Dedifferentiated amniotic fluid mesenchymal stem cell (primary cell): ENCODE results near the gene ANAPC2.

Source experiments
- DNase-seq: peaks from one replicate; pipeline ENCODE4 v3.0.0-alpha.2; 2016; ENCODE audit errors: extremely low spot score

ANAPC2 gene

DNA sequence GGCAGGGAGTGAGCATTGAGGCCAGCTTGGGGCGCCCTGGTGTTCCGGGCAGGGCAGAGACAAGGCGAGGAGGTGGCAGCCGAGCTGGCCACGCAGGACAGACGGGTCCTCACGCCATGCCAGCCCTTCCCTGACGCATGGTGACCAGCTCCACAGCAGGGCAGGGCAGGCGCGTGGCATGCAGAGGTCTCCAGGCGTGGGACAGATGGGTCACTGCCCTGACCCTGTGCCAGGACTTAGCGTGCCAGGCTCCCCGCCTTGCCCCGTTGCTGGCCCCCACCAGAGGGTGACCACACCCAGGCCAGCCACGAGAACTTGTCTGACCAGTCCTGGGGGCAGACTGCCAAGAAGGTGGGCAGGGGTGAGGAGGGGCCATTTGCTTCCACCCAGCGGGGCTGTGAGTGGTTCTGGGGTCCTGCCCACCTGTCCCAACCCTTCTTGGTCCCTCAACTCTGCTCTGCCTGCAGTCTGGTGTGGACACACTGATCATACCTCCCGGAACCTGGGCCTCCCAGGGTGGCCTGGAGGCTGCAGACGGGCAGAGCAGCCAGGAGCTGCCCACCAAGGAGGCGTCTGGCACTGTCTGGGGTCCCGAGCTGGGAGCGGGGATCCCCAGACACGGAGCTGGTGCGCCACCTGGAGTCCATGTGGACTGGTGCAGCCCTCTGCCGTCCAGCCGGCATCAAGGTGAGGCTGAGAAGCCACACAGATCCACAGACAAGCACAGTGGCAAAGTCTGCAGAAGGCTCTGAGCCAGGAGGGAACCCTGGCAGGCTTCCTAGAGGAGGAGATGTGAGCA is 38.9 kb upstream of the ANAPC2 start, which contains the start of gene RNF224:
TSS of gene RNF224 (plus strand) at position 449 of the 799 bp plus-strand sequence. CDS start 834 bp downstream, outside the sequence.
- DNase-seq = peak; percentile 51

DNA sequence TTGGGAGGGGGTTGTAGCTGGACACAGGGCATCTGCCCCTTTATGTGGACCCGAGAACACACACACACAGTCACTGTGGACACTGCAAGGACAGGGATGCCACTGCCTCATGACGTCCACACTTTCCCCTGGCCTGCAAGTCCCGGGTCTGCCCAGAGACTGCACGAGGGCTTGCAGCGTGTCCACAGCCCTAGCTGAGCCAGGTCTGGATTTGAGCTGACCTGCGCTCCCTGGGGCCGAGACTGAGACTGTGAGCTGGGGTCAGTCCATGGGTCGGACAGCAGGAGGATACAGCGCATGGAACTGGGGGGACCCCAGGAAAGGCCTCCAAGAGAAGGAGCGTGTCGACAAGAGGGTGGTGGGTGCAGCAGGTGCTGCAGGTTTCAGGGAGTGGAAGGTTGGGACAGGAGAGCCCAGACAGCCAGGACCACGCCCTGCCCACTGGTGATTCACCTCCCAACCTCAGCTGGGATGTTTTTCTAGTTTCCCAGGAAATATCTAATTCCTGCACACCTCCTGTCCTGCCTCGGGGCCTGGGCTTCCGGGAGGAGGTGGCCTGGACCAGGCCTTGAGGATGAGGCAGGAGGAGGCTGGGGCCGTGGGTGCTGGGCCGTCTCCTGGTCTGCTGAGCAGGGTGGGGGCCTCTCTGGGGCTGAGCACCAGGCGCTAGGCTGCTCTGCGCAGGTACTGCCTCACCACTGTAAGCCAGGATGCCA is 38.1 kb upstream of the ANAPC2 start:
- DNase-seq = no peak

DNA sequence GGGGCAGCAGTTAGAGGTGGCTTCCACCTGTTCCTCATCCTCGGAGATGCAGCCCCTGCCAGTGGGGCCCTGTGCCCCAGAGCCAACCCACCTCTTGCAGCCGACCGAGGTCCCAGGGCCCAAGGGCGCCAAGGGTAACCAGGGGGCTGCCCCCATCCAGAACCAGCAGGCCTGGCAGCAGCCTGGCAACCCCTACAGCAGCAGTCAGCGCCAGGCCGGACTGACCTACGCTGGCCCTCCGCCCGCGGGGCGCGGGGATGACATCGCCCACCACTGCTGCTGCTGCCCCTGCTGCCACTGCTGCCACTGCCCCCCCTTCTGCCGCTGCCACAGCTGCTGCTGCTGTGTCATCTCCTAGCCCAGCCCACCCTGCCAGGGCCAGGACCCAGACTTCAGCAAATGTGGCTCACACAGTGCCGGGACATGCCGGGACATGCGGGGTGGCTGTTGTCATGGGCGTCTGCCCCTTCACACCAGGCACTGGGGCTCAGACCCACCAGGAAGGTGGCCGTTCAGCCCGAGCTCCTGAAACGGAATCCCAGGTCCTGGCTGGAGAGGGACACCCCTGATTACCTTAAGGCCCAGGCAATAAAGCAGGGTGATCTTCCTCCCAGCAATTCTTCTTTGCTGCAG is 37.5 kb upstream of the ANAPC2 start:
- no peak for DNase-seq

DNA sequence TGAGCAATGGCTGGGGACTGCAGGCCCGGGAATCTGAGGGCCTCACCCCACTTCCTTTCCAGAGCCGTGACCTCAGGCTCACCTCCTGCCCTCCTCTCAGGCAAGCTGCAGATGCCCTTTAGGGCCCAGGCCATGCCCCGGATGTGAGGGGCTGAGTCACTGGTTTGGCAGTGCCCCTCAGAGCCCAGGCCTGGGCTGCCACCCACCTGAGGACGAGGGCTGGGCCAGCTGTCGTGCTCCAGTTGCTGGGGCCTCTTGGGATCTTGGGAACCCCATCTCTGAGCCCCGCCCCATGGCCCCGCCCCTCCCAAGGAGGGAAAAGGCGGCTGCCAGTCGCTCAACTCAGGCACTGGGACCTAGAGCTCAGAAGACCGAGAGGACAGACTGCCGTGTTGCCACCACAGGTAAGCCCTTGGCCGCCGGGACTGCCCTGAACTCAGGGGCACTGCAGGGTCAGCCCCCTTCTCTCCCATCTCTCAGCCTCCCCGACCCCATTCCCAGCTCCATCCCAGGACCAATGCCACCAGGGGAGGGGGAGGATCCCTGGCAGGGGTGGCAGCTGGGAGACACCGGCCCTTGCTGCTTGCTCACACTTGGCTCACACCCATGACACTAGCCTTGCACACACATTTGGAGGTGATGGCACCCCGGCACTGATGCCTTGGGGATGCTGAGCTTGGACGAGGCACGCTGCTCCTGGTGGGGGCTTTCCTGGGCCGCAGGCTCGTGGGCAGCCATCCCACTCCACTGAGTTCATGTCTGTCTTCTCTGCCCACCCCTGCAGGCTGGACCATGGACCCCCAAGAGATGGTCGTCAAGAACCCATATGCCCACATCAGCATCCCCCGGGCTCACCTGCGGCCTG is 36.7 kb upstream of the ANAPC2 start, which contains the start of gene CYSRT1:
TSS of gene CYSRT1 (plus strand) at position 345 of the 865 bp plus-strand sequence. CDS start at position 793, 448 bp downstream.
- no peak for DNase-seq

DNA sequence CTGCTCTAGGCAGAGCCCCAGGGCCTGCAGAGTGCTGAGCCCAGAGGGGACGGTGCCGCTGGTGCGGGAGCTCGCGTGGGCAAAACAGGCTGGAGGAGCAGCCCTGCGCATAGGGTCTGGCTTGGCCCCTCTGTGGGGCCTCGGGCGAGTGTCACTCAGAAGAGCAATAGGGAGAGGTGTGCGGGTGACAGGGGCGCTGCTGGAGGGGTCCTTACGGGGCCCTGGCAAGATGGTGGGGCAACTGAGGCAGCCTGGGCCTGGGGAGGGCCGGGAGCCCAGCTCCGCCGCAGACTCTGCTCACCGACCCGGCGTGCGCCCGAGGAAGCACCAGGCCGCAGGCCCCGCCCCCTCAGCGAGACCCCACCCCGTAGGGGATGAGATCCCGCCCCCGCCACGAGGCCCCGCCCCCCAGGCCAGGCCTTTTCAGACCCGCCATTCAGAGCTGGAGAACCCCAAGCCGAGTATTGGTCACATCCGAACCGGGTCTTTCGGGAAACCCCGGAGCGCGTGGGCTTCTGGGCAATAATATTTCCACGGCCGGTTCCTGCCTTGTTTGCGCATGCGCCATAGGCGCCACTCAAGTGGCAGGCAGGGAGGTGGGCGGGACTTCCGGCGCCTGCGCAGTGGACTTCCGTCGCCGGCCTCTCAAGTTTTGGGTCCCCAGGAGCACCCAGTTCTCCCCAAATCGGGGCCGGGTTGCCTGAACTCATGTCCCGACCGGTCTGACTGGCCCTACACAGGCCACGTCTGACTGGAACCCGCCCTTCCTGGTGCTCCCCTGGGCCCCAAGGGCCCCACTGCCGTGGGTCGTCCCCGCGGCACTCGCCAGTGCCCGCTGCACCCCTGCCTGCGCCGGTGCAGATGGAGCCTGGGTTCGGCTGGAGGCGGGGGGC is 35.0 kb upstream of the ANAPC2 start:
- peak; percentile 99 for DNase-seq

DNA sequence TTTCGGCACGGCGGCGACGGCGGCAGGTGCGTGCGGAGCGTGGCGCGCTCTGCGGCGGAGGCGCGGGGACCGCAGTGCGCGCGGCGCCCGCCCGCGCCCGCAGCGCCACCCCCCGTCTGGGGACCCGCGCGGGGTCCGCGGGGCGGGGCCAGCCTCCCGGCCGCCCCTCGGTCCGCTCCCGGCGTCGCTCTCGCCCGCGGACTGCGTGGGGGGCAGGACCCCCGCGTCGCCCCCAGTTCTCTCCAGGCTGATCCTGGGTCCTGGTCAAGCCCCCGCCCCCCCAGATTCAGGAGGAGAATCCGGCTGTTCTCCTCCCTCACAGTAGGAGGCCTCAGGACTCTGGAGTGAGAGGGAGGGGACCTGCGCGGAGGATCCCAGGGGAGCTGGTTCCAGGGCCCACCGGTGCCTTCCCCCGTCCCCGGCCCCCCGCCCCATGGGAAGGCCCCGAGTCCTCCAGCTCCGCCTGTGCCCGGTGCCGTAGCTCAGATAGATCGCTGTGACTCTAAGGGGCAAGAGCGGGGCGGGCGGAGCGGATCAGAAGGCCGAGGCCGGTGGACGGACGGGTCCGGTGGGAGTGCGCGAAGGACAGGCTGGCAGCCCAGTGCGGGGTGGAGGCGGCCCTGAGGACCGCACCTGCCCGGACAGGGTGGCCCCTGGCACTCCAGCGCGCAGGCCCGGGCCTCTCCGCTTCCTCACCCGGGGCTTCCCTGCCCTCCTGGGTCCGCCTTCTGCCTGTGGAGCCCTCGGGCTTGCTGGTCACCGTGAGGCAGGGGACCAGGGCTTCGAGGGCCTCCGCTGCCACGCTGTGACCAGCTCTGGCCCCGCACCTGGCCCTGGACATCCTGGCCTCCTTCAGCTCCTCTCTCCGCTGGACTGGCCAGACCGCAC is 34.1 kb upstream of the ANAPC2 start, which contains the start of gene RNF208:
TSS of gene RNF208 (minus strand) at position 51 of the 888 bp plus-strand sequence. CDS start 1,028 bp downstream, outside the sequence.
- DNase-seq = no peak

DNA sequence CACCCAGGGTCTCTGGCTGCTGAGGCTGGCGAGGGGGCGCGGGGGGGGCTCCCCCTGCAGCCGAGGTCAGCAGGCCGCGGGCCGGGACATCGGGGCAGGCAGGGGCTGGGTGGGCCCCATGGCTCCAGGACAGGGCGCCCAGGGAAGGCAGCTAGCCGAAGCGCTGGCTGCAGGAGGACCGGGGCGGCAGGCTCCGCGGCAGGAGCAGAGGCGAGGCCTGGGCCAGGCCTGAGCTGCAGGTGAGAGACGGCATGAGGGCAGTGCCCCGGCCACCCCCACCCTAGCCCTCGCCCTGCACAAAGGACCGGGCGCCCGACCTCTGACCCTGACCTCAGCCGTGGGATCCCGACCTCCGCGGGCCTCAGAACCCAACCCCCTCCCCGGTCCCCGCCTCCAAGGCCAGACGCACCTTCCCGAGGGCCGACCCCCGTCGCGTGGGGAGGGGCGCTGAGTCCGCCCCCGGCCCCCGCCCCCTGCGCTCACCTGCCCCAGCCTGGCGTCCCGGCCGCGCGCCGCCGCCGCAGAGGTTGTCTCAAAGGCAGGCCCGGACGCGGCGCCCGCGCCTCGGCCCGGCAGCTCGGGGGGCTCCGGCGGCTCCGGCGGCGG is 33.2 kb upstream of the ANAPC2 start:
- DNase-seq = no peak

DNA sequence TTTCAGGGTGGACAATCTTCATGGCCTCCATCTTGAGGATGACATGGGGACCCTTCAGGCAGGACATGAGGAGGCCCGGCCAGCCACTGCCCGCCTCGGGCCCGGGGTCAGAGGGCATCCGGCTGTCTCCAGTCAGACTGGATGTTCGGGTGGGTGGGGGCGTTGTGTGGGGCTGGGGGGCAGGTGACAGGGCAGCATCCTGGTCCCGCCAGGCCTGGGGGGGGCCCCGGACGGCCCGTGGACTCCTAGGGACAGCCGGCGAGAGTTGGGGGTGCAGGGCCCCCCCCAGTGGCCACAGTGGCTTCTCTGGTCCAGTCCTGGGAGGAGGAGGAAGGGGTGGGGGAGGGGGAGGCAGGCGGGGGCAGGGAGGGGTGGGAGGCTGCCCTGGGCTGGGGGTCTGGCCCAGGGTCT is 32.7 kb upstream of the ANAPC2 start:
- DNase-seq = no peak

DNA sequence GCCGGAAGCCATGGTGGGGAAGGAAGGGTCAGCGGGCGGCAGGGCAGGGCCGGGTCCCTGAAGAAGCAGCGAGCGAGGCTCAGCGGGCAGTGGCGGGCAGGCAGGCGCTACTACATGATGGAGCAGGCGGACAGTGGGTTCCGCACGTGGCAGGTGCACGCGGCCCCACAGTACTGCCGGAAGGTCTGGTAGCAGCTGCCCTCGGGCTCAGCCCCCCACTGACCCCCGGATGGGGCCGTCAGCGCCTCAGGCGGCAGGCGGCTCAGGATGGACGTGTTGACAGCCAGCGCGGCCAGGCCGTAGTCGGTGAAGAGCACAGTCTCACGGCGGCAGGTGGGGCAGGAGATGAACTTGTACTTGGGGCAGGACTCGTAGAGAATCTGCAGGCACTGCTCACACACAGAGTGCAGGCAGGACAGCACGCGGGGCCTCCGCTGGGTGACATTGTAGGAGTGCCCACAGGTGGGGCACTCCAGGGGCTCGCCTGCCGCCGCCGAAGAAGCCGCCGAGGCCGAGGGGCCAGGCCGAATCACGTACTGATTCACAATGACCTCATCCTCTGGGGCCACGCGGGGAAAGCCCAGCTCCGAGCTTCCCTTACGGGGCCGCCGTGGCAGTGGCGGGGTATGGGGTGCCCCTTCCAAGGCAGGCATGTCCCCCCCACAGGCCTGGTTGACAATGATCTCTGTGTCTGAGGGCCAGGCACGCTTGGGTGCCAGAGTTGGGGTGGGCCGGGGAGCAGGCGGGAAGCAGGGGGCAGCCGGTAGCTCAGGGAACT is 32.1 kb upstream of the ANAPC2 start:
- DNase-seq = no peak

DNA sequence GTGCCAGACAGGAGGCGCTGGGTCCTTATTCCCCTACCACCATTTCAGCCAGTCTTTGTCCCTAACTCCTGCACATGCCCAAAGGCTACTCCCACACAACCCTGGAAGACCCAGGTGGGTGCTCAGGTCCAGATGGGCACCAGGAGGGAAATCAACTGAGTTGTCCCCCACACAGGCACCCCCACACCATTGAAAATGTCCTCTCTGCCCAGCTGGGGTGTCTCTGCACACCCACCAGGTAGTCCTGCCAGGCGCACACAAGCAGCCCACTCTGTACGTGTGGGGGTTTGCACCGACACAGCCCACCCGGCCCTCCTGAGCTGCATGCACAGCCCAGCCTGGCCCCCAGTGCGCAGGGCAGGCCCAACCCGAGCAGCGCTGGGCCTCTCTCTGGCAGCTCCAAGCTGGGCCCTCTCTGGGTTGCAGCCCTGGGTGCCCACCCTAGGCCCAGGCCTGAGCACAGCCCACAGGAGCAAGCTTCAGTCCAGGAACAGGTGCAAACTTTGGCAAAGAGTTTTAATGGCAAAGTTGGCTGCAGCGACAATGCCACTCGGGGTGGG is 31.5 kb upstream of the ANAPC2 start:
- DNase-seq = no peak

DNA sequence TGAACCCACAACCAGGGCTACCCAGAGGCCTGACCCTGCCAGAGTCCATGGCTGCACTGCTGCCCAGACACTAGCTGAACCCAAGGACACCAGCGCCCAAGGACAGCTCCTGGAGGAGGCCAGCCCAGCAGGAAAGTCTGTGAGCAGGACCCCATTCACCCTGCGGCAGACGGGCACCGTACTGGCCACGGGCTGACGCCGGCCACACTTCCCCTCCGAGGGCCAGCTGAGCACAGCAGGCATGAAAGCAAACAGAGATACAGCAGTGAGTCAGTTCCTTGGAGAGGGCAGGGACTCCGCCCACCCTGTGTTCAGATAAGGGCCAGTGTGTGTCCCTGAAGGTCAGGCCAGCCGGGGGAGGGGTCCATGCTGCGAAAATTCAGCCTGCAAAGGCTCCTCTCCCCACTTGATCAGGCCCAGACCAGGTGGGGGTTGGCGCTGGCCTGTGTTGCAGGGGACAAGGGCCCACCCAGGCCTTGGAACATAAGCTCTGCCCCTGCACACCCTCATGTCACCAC is 30.5 kb upstream of the ANAPC2 start:
- DNase-seq = no peak

DNA sequence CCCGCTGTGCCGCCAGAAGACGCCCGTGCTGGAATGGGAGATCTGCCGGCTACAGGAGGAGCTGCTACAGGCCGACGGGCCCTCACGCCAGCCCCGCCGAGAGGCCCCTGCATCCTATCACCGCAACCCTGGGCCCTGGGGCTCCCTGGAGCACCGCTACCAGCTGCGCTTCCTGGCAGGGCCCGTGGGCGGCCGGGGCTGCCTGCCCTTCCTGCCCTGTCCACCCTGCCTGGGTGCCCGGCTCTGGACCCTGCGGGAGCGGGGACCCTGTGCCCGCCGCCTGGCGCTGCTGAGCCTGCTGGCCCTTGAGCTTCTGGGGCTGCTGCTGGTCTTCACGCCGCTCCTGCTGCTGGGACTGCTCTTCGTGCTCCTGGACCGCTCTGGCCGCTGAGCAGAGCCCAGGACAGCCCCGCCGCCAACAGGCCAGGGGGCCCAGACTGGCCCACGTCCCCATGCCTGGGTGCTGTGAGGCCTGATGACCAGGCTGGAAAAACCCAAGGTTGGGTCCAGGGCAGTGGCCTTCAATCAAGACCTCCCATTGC is 29.9 kb upstream of the ANAPC2 start:
- no peak for DNase-seq

DNA sequence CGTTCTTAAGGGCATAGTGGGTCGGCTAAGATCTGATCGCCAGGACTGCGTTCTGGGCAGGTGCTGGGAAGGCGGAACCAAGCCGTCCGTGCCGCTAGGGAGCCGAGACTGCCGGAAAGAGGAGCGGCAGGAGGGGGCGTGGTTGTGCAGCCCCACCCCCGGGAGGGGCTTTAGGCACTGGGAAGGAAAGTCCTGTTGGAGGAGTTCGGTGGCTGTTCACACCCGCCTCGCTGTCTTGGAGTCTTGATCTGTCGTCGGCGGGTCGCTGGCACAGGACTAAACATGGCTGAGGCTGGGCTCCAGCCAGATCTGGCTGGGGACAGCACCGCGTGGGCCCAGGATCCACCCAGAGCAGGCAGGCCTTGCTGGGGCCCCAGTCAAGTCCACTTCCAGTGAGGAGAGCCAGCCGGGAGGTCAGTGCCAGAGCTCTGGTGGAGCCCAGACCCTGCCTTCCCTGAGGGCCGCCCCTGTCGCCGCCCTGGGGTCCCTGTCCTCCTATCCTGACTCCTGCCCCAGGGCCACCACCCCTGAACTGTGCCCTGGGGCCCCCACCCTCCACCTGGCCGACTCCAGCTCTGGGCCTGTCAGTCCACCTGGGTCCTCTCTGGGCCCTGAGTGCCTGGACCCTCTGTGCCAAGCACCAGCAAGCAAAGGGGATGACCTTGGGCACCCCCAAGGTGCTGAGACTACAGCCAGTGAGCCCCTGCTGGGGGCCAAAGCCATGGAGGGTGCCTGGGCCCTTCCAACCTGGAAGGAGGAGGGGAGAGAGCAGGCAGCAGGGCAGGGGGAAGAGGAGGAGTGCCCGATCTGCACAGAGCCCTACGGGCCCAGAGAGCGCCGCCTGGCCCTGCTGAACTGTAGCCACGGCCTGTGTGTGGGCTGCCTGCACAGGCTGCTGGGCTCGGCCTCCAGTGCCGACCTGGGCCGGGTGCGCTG is 29.2 kb upstream of the ANAPC2 start:
- DNase-seq = no peak

DNA sequence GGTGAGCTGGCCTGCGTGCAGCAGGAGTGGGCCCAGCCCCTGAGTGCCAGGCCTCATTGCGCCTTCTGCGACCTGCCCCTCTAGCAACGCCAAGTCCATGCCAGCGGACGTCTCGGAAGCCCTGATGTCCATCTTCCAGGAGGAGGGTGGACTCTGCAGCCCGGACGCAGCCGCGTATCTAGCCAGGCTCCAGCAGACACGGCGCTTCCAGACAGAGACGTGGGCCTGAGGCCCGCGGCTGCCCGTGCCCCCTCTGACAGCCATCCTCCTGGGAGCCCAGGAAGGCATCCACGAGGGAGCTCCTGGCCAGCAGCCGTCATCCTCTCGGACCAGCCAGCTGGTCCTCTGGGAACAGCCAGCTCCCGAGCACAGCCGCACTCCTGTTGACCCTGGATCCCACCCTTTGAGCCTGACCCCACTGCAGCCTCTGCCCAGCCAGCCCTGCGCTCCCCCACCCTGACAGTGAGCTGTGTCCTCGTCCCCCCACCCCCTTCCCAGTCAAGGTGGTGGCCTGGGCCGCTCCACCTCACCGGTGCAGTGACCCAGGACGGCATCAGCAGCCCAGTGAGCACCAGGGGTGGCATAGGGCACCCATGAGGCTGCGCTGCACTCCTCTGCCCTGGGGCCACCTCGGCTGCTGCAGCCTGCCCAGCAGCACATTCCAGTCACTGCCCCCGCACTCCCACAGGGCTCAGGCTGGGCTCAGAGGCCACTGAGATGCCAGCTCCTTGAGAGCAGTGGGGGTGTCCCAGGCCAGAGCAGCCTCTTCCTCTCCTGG is 28.0 kb upstream of the ANAPC2 start:
- no peak for DNase-seq
